OCI-LY3 (cell line): ENCODE measurements around the gene LHX5.
"Not testable (repeated sequence)": the region's sequence is repeated elsewhere in the genome, so short reads cannot be mapped to it uniquely, and the experiment has no call there.

Source experiments
- H2AFZ ChIP-seq: fragments of 200-600, 300-600 bp; shearing (Covaris generic); 2 replicates; pipeline ENCODE4 v1.6.0; 2014; ENCODE audit warnings: antibody characterized with exemption, low read depth, low read length
- H3K27ac ChIP-seq: fragments of 200-600, 300-600 bp; sonication (generic); 2 replicates; pipeline ENCODE4 v1.5.1; 2014; ENCODE audit warnings: mild to moderate bottlenecking, low read length, moderate library complexity, mixed read lengths
- H3K27me3 ChIP-seq: fragments of 200-600, 300-600 bp; sonication (generic); 2 replicates; pipeline ENCODE4 v1.6.1; 2014; ENCODE audit warnings: low read depth, low read length, mixed read lengths
- H3K36me3 ChIP-seq: fragments of 200-600, 300-600 bp; sonication (generic); replicated peaks from 2 replicates; pipeline ENCODE3; 2014; ENCODE audit warnings: low read depth, low read length, mixed read lengths
- H3K4me1 ChIP-seq: fragments of 300-600, 200-600 bp; sonication (generic); 2 replicates; pipeline ENCODE4 v1.6.1; 2014; ENCODE audit warnings: low read length, mixed read lengths
- H3K4me2 ChIP-seq: fragments of 200-600, 300-600 bp; sonication (generic); 2 replicates; pipeline ENCODE4 v1.6.1; 2014; ENCODE audit warnings: low read length, mixed read lengths
- H3K4me3 ChIP-seq: fragments of 300-600, 200-600 bp; sonication (generic); 2 replicates; pipeline ENCODE4 v1.5.1; 2014; ENCODE audit warnings: antibody characterized with exemption, mild to moderate bottlenecking, low read length, moderate library complexity
- H3K79me2 ChIP-seq: fragments of 300-600, 200-600 bp; shearing (Covaris generic); 2 replicates; pipeline ENCODE4 v1.6.1; 2014; ENCODE audit warnings: mild to moderate bottlenecking, low read length, mixed read lengths
- H3K9ac ChIP-seq: fragments of 300-600, 200-600 bp; shearing (Covaris generic); 2 replicates; pipeline ENCODE4 v1.6.0; 2014; ENCODE audit warnings: mild to moderate bottlenecking, low read length, moderate library complexity
- H3K9me3 ChIP-seq: fragments of 200-600, 300-600 bp; shearing (Covaris generic); 2 replicates; pipeline ENCODE4 v1.6.1; 2014; ENCODE audit warnings: low read length, mixed read lengths; ENCODE audit not compliant: insufficient read depth
- H4K20me1 ChIP-seq: fragments of 200-600, 300-600 bp; sonication (generic); 2 replicates; pipeline ENCODE4 v1.6.1; 2016; ENCODE audit warnings: low read length, mixed read lengths; ENCODE audit not compliant: insufficient read depth
- CTCF ChIP-seq: fragments of 200-600, 300-600 bp; sonication (generic); IDR thresholded peaks from 2 replicates; pipeline ENCODE4 v1.5.1; 2014; ENCODE audit warnings: antibody characterized with exemption, low read length, low read depth
- EZH2phosphoT487 ChIP-seq: fragments of 200-600 bp; shearing (Covaris generic); IDR thresholded peaks from 2 replicates; pipeline ENCODE4 v1.6.1; 2018; ENCODE audit warnings: antibody characterized with exemption, mixed run types, low read depth

The LHX5 gene

GRCh38 chr12:113497693-113498092 lies 26.0 kb upstream of the LHX5 start:
- Histone ChIP-seq H3K4me1 (peaks cover 11% of the 10 kb centered on the region), H3K79me2 (no peaks in the 10 kb centered on the region), H3K27ac (no peak overlapping the region), H3K36me3 (no peaks in the 10 kb centered on the region), H3K9ac (no peak overlapping the region), H3K4me3 (no peak overlapping the region), H3K4me2 (no peak overlapping the region), H4K20me1 (no peaks in the 10 kb centered on the region), H3K27me3 (peaks cover 38% of the 10 kb centered on the region), H3K9me3 (no peaks in the 10 kb centered on the region), H2AFZ (no peak overlapping the region)
- TF ChIP-seq CTCF (no peak), EZH2phosphoT487 (no peak)

- H3K4me3 ChIP-seq, H3K27ac ChIP-seq, H2AFZ ChIP-seq, H3K36me3 ChIP-seq, H3K9ac ChIP-seq, H3K79me2 ChIP-seq, H3K9me3 ChIP-seq, H3K4me2 ChIP-seq, H4K20me1 ChIP-seq: not testable (repeated sequence)
- Histone ChIP-seq H3K27me3 (peaks cover 25% of the 10 kb centered on the region), H3K4me1 (peaks cover 11% of the 10 kb centered on the region)
Measured at GRCh38 chr12:113495941-113496340, 24.3 kb upstream of the LHX5 start.

- H3K4me2 ChIP-seq: no peak overlapping the region
- H3K4me1 ChIP-seq: no peaks in the 10 kb centered on the region
- H3K9ac ChIP-seq: no peak overlapping the region
- no peak overlapping the region for H2AFZ ChIP-seq
- H3K27me3 ChIP-seq: peaks cover 44% of the 10 kb centered on the region
- no peaks in the 10 kb centered on the region for H4K20me1 ChIP-seq
- no peaks in the 10 kb centered on the region for H3K79me2 ChIP-seq
- H3K4me3 ChIP-seq: no peak overlapping the region
- no peak overlapping the region for H3K27ac ChIP-seq
- H3K36me3 ChIP-seq: no peaks in the 10 kb centered on the region
- TF ChIP-seq CTCF (no peak), EZH2phosphoT487 (no peak)
- no peaks in the 10 kb centered on the region for H3K9me3 ChIP-seq
Measured at GRCh38 chr12:113488322-113488721, 16.7 kb upstream of the LHX5 start.

- no peak overlapping the region for H3K4me3 ChIP-seq
- H3K9me3 ChIP-seq: no peaks in the 10 kb centered on the region
- H3K4me2 ChIP-seq: no peak overlapping the region
- H3K9ac ChIP-seq: no peak overlapping the region
- H3K4me1 ChIP-seq: no peaks in the 10 kb centered on the region
- TF ChIP-seq CTCF: no peak
- no peak for TF ChIP-seq EZH2phosphoT487
- H2AFZ ChIP-seq: no peak overlapping the region
- H3K36me3 ChIP-seq: no peaks in the 10 kb centered on the region
- no peak overlapping the region for H3K27ac ChIP-seq
- H4K20me1 ChIP-seq: no peaks in the 10 kb centered on the region
- no peaks in the 10 kb centered on the region for H3K79me2 ChIP-seq
- H3K27me3 ChIP-seq: peaks cover 58% of the 10 kb centered on the region
Measured at GRCh38 chr12:113486722-113487121, 15.1 kb upstream of the LHX5 start.

- Histone ChIP-seq H3K79me2 (no peaks in the 10 kb centered on the region), H3K27me3 (peaks cover 58% of the 10 kb centered on the region), H3K36me3 (no peaks in the 10 kb centered on the region), H3K9ac (no peak overlapping the region), H3K4me1 (no peaks in the 10 kb centered on the region), H3K27ac (no peak overlapping the region), H2AFZ (no peak overlapping the region), H3K4me3 (no peak overlapping the region), H4K20me1 (no peaks in the 10 kb centered on the region), H3K9me3 (no peaks in the 10 kb centered on the region), H3K4me2 (no peak overlapping the region)
- TF ChIP-seq CTCF (no peak), EZH2phosphoT487 (no peak)
Measured at GRCh38 chr12:113485330-113485729, 13.7 kb upstream of the LHX5 start.
